Measurements from ENCODE around the gene GALNT7. TPM values are rescaled to one million over a fixed set of nuclear protein-coding genes. Genes with fewer than 3 reads are reported as not detected.

GALNT7 gene
- total RNA-seq, 1 experiment from 2014 or later = 13.8 TPM

DNA sequence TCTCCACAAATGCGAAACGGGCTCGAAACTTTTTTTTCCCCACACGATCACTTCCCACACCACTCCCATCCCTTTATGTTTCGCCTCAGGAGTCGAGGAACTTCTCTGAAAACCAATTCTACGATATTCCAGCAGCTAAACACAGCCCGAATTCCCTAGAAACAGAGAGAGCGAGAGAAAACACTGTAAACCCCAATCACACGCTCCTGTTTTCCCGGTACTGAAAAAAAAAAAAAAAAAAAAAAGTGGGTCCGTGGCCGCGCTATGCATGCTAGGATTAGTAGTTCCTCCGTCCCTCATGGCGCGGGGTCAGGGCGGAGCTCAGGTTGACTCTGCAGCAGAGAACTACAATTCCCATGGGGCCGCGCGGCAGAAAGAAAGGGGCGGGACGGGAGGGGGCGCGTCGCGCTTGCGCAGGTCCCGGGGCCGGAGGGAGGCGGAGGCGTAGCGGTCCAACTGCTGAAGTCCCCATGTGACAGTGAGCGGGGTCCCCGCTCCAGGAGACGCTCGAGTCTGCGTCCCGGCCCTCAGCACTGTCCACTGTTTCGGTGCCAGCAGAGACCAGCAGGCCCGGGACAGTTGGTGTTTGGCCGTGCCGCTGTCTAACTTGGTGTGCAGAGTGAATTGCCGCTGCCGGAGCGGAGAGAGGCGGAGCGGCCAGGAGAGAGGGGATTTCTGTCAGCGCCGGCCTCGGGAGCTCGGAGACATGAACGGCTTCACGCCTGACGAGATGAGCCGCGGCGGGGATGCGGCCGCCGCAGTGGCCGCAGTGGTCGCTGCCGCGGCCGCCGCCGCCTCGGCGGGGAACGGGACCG, 202.1 kb downstream of the GALNT7 start, which contains the start of gene SAP30:
TSS of gene SAP30 (plus strand) at position 478 of the 815 bp plus-strand sequence. CDS start at position 707, 229 bp downstream.
- BruUV-seq (replicated peaks) = no TSS peak
- peak; percentile 76 for ATAC-seq
- 0 out of 2 replicates have a peak, but pooled peaks cover 4% of the 10 kb centered on the region for H4K20me1 ChIP-seq (ENCODE audit: low read length)
- peak within 1 kb of the TSS; percentile 92 for H3K4me2 ChIP-seq (ENCODE audit: low read length)
- DNase-seq = peak; percentile 92
- H3K4me3 ChIP-seq (ENCODE audit: low read length) = peak within 1 kb of the TSS; percentile 90
- intact Hi-C loops (cut with micrococcal nuclease) = no loop called here
- H3K36me3 ChIP-seq (ENCODE audit: low read depth, low read length) = no peaks in the 10 kb centered on the region
- no peaks in the 10 kb centered on the region for H3K9me2 ChIP-seq (replicated peaks; ENCODE audit: low read length)
- ChIA-PET CTCF (interaction anchor here (0.5 to 1.0 kb wide), 4 partner anchors 36 to 645 kb away, joined by 3 to 10 read pairs (median 4); partner anchors contain the start of gene HMGB2), POLR2A (ENCODE audit: unreplicated experiment) (interaction anchor here (0.5 to 1.4 kb wide), 4 partner anchors 35 to 988 kb away, joined by 3 to 52 read pairs (median 4); partner anchors contain the start of gene HMGB2)
- peak within 1 kb of the TSS; percentile 92 for H2AFZ ChIP-seq (ENCODE audit: low read length)
- H3K27me3 ChIP-seq (ENCODE audit: low read length) = no peaks in the 10 kb centered on the region
- TF ChIP-seq EZH2phosphoT487 (IDR thresholded peaks at IDR 0.05; ENCODE audit: borderline replicate concordance, low read length) (no peak), EZH2 (IDR thresholded peaks at IDR 0.05; ENCODE audit: low read length, unreplicated experiment) (no peak)
- TF ChIP-seq, protein P1, sequence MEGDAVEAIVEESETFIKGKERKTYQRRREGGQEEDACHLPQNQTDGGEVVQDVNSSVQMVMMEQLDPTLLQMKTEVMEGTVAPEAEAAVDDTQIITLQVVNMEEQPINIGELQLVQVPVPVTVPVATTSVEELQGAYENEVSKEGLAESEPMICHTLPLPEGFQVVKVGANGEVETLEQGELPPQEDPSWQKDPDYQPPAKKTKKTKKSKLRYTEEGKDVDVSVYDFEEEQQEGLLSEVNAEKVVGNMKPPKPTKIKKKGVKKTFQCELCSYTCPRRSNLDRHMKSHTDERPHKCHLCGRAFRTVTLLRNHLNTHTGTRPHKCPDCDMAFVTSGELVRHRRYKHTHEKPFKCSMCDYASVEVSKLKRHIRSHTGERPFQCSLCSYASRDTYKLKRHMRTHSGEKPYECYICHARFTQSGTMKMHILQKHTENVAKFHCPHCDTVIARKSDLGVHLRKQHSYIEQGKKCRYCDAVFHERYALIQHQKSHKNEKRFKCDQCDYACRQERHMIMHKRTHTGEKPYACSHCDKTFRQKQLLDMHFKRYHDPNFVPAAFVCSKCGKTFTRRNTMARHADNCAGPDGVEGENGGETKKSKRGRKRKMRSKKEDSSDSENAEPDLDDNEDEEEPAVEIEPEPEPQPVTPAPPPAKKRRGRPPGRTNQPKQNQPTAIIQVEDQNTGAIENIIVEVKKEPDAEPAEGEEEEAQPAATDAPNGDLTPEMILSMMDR (conservative IDR thresholded peaks at IDR 0.05; ENCODE audit: low read depth, low read length) = no peak
- peak within 1 kb of the TSS; percentile 59 for H3K27ac ChIP-seq (ENCODE audit: low read length)
- peaks cover 34% of the 10 kb centered on the region for H3K79me2 ChIP-seq (ENCODE audit: low read length)
- H3K9me3 ChIP-seq (ENCODE audit: low read length) = no peaks in the 10 kb centered on the region
- H3K4me1 ChIP-seq (ENCODE audit: insufficient read depth, low read length) = peaks cover 18% of the 10 kb centered on the region
- no peaks in the 10 kb centered on the region for H3F3A ChIP-seq (ENCODE audit: low read length, unreplicated experiment)
- peak within 1 kb of the TSS; percentile 69 for H3K9ac ChIP-seq (ENCODE audit: low read length)

DNA sequence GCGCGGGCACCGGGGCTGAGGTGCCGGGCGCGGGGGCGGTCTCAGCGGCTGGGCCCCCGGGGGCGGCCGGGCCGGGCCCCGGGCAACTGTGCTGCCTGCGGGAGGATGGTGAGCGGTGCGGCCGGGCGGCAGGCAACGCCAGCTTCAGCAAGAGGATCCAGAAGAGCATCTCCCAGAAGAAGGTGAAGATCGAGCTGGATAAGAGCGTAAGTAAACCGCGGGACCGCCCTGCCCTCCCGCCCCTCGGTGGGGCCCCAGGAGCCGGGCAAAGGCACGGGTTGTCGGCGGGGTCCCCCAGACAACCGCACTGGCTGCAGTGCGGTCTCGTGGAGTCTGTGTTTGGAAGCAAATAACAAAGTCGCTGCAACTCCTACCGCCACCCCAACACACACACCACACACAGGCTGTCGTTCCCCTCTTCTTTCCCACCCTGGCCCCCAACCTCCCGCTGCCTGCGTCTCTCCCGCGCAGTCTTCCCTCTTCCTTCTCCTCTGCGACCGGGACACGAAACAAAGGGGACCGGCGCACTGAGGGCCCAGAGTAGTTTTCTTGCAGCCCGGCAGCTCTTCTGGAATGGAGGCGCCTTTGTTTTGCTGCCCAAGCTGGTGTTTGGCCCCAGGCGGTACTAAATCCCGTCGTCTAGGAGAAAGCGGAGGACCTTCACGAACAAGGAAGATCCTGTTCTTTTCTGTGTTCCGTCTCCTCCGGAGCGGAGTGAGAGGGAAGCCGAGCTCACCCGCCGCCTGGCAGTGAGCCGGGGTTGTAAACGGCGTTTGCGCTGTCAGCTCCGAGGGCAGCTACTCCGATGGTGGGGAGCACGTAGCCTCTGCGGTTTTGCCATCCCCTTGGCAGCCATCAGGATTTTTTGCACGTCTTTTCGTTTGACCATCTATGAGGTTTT, 202.9 kb downstream of the GALNT7 start:
- intact Hi-C loops (cut with micrococcal nuclease) = no loop called here
- ATAC-seq = peak; percentile 14
- Histone ChIP-seq H3K4me3 (ENCODE audit: low read length) (peak overlapping the region; percentile 90), H3K4me1 (ENCODE audit: insufficient read depth, low read length) (peaks cover 18% of the 10 kb centered on the region), H3K9me2 (replicated peaks; ENCODE audit: low read length) (no peaks in the 10 kb centered on the region), H4K20me1 (ENCODE audit: low read length) (0 out of 2 replicates have a peak, but pooled peaks cover 4% of the 10 kb centered on the region), H3K9me3 (ENCODE audit: low read length) (no peaks in the 10 kb centered on the region), H3K9ac (ENCODE audit: low read length) (peak overlapping the region; percentile 54), H3K4me2 (ENCODE audit: low read length) (peak overlapping the region; percentile 92), H3K27ac (ENCODE audit: low read length) (no peak overlapping the region), H3K36me3 (ENCODE audit: low read depth, low read length) (no peaks in the 10 kb centered on the region), H3K27me3 (ENCODE audit: low read length) (no peaks in the 10 kb centered on the region), H3F3A (ENCODE audit: low read length, unreplicated experiment) (no peaks in the 10 kb centered on the region), H2AFZ (ENCODE audit: low read length) (peak overlapping the region; percentile 92), H3K79me2 (ENCODE audit: low read length) (peaks cover 34% of the 10 kb centered on the region)
- TF ChIP-seq EZH2phosphoT487 (IDR thresholded peaks at IDR 0.05; ENCODE audit: borderline replicate concordance, low read length) = no peak
- DNase-seq = peak; percentile 58
- CTCF ChIA-PET = interaction anchor here (0.5 to 1.0 kb wide), 4 partner anchors 70 to 646 kb away, joined by 3 to 10 read pairs (median 4); no protein-coding TSS in a partner anchor
- POLR2A ChIA-PET (ENCODE audit: unreplicated experiment) = interaction anchor here (1.4 kb wide), 1 partner anchor 37 kb away, joined by 52 read pairs; the partner anchor contains the start of gene HMGB2
- BruUV-seq (replicated peaks) = no TSS peak

Small RNA genes within 50 kb of the gene (microRNA-seq; reads per million reads assigned to microRNA genes)
- not detected for gene MIR548T (ENCODE audit: unreplicated experiment)

Other genes with a start within 250 kb of the GALNT7 start
- 111 and 139 TPM in 2 replicates for gene HMGB2, start 165.5 kb downstream of the GALNT7 start, total RNA-seq (2014; rRNA removed)
- gene SAP30, start 202.1 kb downstream of the GALNT7 start, total RNA-seq (2014; rRNA removed) = 33.2 and 38.8 TPM in 2 replicates
- gene SCRG1, start 230.3 kb downstream of the GALNT7 start, total RNA-seq (2014; rRNA removed) = not detected in 2 replicates

Measured in PC-3 (cell line).